ENCODE data around the gene TMEM120B.

GRCh38 chr12:121731473-121731872 is 18.9 kb downstream of the TMEM120B start:
- no peak for TF ChIP-seq POLR2A (IDR thresholded peaks at IDR 0.05)
- no peak for TF ChIP-seq CTCF (IDR thresholded peaks at IDR 0.05)

Measured in body of pancreas (tissue), 4 donors.